Neuronal stem cell (in vitro differentiated cells): Measurements from ENCODE around the gene C3orf18.

ENCODE experiments used
- DNase-seq: peaks from one replicate; pipeline ENCODE4 v3.0.0-alpha.2; 2013; ENCODE audit warnings: low spot score
- H2AFZ ChIP-seq: one replicate; pipeline ENCODE4 v1.6.1; 2013; ENCODE audit warnings: mild to moderate bottlenecking, low read length, inconsistent platforms
- H2AK5ac ChIP-seq: 2 replicates; pipeline ENCODE4 v1.6.1; 2013; ENCODE audit warnings: low read depth, mild to moderate bottlenecking, inconsistent platforms, low read length, moderate library complexity, mixed read lengths
- H2BK120ac ChIP-seq: 2 replicates; pipeline ENCODE4 v1.6.1; 2013; ENCODE audit warnings: low read depth, mild to moderate bottlenecking, inconsistent platforms, low read length, moderate library complexity, mixed read lengths
- H2BK12ac ChIP-seq: one replicate; pipeline ENCODE4 v1.6.1; 2013; ENCODE audit warnings: low read length, inconsistent platforms
- H2BK15ac ChIP-seq: 2 replicates; pipeline ENCODE4 v1.6.1; 2013; ENCODE audit warnings: mild to moderate bottlenecking, low read length, inconsistent platforms, mixed read lengths
- H2BK5ac ChIP-seq: one replicate; pipeline ENCODE4 v1.6.1; 2013; ENCODE audit warnings: inconsistent platforms, mild to moderate bottlenecking, low read length, moderate library complexity
- H3K14ac ChIP-seq: one replicate; pipeline ENCODE4 v1.6.1; 2013; ENCODE audit warnings: low read length, inconsistent platforms
- H3K18ac ChIP-seq: 2 replicates; pipeline ENCODE4 v1.6.1; 2013; ENCODE audit warnings: low read length, inconsistent platforms
- H3K23ac ChIP-seq: 2 replicates; pipeline ENCODE4 v1.6.1; 2013; ENCODE audit warnings: low read depth, mild to moderate bottlenecking, mixed read lengths, low read length, inconsistent platforms; ENCODE audit not compliant: poor library complexity
- H3K27ac ChIP-seq: replicated peaks from 3 replicates; pipeline ENCODE4 v1.5.1; 2013; ENCODE audit warnings: low read length, inconsistent platforms
- H3K27me3 ChIP-seq, 3 experiments: 2 replicates each; pipeline ENCODE4 v1.6.1; 2013; ENCODE audit warnings: low read length in 3 of 3, mild to moderate bottlenecking in 2 of 3, inconsistent platforms in 1 of 3, low read depth in 1 of 3, mixed read lengths in 1 of 3, moderate library complexity in 1 of 3; ENCODE audit not compliant: control insufficient read depth in 3 of 3, insufficient read depth in 3 of 3
- H3K36me3 ChIP-seq, 2 donors: replicated peaks in 1 of 2; 2 replicates each; pipeline ENCODE4 v1.6.1; 2013; ENCODE audit warnings: low read length in 2 of 2; ENCODE audit not compliant: control insufficient read depth in 2 of 2, insufficient read depth in 2 of 2
- H3K4ac ChIP-seq: 2 replicates; pipeline ENCODE4 v1.6.1; 2013; ENCODE audit warnings: inconsistent platforms, mild to moderate bottlenecking, low read length, moderate library complexity
- H3K4me1 ChIP-seq, 2 donors: 1 replicate in 1 of 2; 2 replicates in 1 of 2; pipeline ENCODE4 v1.6.1; 2013; ENCODE audit warnings: low read length in 2 of 2, low read depth in 1 of 2; ENCODE audit not compliant: control insufficient read depth in 2 of 2, insufficient read depth in 1 of 2
- H3K4me2 ChIP-seq: one replicate; pipeline ENCODE4 v1.6.1; 2013; ENCODE audit warnings: mild to moderate bottlenecking, low read length, inconsistent platforms; ENCODE audit not compliant: insufficient read depth, poor library complexity, severe bottlenecking
- H3K4me3 ChIP-seq, 2 donors: 2 replicates each; pipeline ENCODE4 v1.5.1; 2013; ENCODE audit warnings: low read length in 2 of 2, mild to moderate bottlenecking in 2 of 2, inconsistent platforms in 1 of 2, moderate library complexity in 1 of 2
- H3K79me1 ChIP-seq: one replicate; pipeline ENCODE4 v1.6.1; 2013; ENCODE audit warnings: low read depth, mild to moderate bottlenecking, inconsistent platforms, low read length, moderate library complexity
- H3K9ac ChIP-seq: one replicate; pipeline ENCODE4 v1.6.1; 2013; ENCODE audit warnings: mild to moderate bottlenecking, low read depth, low read length, inconsistent platforms; ENCODE audit not compliant: poor library complexity
- H3K9me3 ChIP-seq, 2 donors: replicated peaks in 1 of 2; 2 replicates each; pipeline versions ENCODE3 to v1.6.1; 2013; ENCODE audit warnings: low read length in 2 of 2, mild to moderate bottlenecking in 2 of 2, inconsistent platforms in 1 of 2, low read depth in 1 of 2, mixed read lengths in 1 of 2, moderate library complexity in 1 of 2; ENCODE audit not compliant: control insufficient read depth in 2 of 2, insufficient read depth in 1 of 2
- H4K8ac ChIP-seq: one replicate; pipeline ENCODE4 v1.6.1; 2013; ENCODE audit warnings: low read depth, mild to moderate bottlenecking, inconsistent platforms, low read length, moderate library complexity
- H4K91ac ChIP-seq: one replicate; pipeline ENCODE4 v1.6.1; 2013; ENCODE audit warnings: low read length, low read depth, mild to moderate bottlenecking, inconsistent platforms; ENCODE audit not compliant: poor library complexity
- whole genome bisulfite sequencing, 2 donors: extraction: QIAGEN DNeasy Blood & Tissue Kit; methylation state at CpG; one replicate each; pipeline ENCODE4 v1.1.7; 2013; ENCODE audit warnings: missing lambda C conversion rate in 2 of 2, mixed read lengths in 1 of 2; ENCODE audit not compliant: insufficient read length in 2 of 2, insufficient replicate concordance in 1 of 2; ENCODE audit errors: extremely low coverage in 2 of 2; 5-methylcytosine and 5-hydroxymethylcytosine counted together

C3orf18 gene

GRCh38 chr3:50604628-50605588 is 37.4 kb upstream of the C3orf18 start:
- Histone ChIP-seq H3K27ac (no peak overlapping the region), H3K4me2 (no peak overlapping the region), H3K4me3 (no peak overlapping the region), H3K79me1 (peaks cover under 1% of the 10 kb centered on the region), H3K9ac (peak overlapping the region; percentile 50), H2BK12ac (no peak overlapping the region), H4K8ac (no peak overlapping the region), H2BK120ac (no peak overlapping the region), H2BK5ac (no peak overlapping the region), H3K4me1 (peaks cover 8 to 15% of the 10 kb centered on the region in 2 donors), H3K36me3 (peaks cover 2 to 46% of the 10 kb centered on the region in 2 donors), H2AFZ (no peak overlapping the region), H2BK15ac (no peak overlapping the region), H3K14ac (no peak overlapping the region), H3K18ac (no peak overlapping the region), H3K4ac (no peak overlapping the region), H3K9me3 (no peaks in the 10 kb centered on the region), H3K23ac (peak overlapping the region; percentile 23), H3K27me3 (no peaks in the 10 kb centered on the region), H4K91ac (no peak overlapping the region), H2AK5ac (no peak overlapping the region)
- no peak for DNase-seq
- no CpG with 5 or more reads among the region's 14 CpGs for WGBS, 2 donors

DNA sequence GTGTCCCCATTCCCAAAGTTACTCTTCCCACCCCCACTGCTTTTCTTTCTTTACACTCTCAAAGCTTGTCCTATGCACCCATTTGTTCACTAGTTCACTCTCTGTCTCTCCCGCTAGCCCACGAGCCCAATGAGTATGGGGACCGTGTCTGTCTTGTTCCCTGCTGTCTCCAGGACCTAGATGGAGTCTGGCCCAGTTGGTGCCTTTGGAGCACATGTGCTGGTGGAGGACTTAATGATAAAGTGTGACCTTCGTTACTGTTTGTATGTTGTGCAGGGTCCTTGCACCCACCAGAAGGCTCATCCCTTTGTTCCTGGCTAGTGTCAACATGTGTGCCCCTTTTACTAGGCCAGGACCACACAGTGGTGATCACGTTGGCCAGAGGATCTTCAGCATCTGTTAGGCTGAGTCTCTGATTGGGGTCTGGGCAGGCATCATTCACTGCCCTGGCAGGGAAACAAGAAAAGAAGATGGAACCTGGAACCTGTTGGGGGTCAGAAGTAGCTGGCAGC is 36.6 kb upstream of the C3orf18 start:
- Histone ChIP-seq H3K4me2 (no peak overlapping the region), H2BK12ac (no peak overlapping the region), H3K18ac (no peak overlapping the region), H3K79me1 (peaks cover 2% of the 10 kb centered on the region), H4K8ac (no peak overlapping the region), H3K27ac (no peak overlapping the region), H3K36me3 (peaks cover 2 to 41% of the 10 kb centered on the region in 2 donors), H3K9me3 (no peaks in the 10 kb centered on the region), H3K4me1 (peaks cover 8 to 15% of the 10 kb centered on the region in 2 donors), H3K14ac (no peak overlapping the region), H2BK120ac (no peak overlapping the region), H2BK15ac (peak overlapping the region; percentile 55), H2AK5ac (peak overlapping the region; percentile 49), H4K91ac (no peak overlapping the region), H2BK5ac (no peak overlapping the region), H3K23ac (peak overlapping the region; percentile 26), H3K4ac (no peak overlapping the region), H3K27me3 (no peaks in the 10 kb centered on the region), H3K9ac (no peak overlapping the region), H2AFZ (no peak overlapping the region), H3K4me3 (no peak overlapping the region)
- DNase-seq = no peak
- WGBS, 2 donors = no CpG with 5 or more reads among the region's 5 CpGs

DNA sequence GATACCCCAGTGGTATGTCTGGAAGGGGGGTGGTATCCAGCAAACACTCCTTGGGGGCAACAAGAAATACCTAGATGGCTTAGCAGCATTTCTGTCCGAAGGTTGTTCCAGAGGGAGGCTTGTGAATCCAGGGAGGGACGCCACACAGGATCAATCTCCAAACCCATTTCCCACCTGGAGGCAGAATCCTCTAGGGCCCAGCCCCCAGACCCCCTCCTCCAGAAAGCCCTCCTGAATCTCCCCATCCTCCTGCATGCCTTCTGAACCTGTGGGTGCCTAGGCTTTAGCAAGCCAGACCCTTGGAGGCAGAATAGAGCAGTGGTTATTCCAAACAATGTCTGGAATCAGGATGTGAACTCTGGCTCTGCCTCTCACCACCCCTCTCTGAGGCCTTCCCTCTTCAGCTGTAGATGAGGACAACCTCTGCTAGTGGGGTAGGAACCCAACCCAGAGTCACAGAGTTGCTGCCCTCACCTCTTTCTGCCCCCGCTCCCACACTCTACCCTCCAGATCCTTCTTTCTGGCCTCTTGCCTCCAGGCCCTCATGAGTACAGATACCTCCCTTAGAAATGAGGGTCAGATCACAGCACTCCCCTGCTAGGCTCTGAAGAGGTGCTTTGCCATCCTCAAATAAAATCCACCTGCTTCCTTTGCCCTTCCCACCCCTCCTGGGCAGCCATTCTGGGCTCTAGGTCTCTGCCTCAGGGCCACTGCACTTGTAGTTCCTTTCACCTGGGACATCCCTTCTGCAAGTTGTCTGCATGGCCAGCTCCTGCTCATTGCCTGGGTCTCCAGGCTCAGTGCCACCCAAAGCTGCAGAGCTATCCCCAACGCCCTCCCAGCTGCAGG is 35.9 kb upstream of the C3orf18 start:
- H2AK5ac ChIP-seq = no peak overlapping the region
- no peak overlapping the region for H3K9ac ChIP-seq
- H3K4me2 ChIP-seq = no peak overlapping the region
- no peak overlapping the region for H3K18ac ChIP-seq
- no peak overlapping the region for H3K4me3 ChIP-seq
- H2BK120ac ChIP-seq = no peak overlapping the region
- H2BK5ac ChIP-seq = no peak overlapping the region
- H3K4me1 ChIP-seq = peaks cover 8 to 15% of the 10 kb centered on the region in 2 donors
- H3K79me1 ChIP-seq = peaks cover 2% of the 10 kb centered on the region
- H3K23ac ChIP-seq = peak overlapping the region; percentile 26
- no peak for DNase-seq
- H4K91ac ChIP-seq = no peak overlapping the region
- no peak overlapping the region for H3K4ac ChIP-seq
- no peak overlapping the region for H2AFZ ChIP-seq
- H4K8ac ChIP-seq = no peak overlapping the region
- H2BK12ac ChIP-seq = no peak overlapping the region
- H2BK15ac ChIP-seq = no peak overlapping the region
- H3K27ac ChIP-seq = no peak overlapping the region
- no CpG with 5 or more reads among the region's 4 CpGs for WGBS, 2 donors
- no peaks in the 10 kb centered on the region for H3K9me3 ChIP-seq
- no peaks in the 10 kb centered on the region for H3K27me3 ChIP-seq
- H3K14ac ChIP-seq = no peak overlapping the region
- H3K36me3 ChIP-seq = peaks cover 2 to 36% of the 10 kb centered on the region in 2 donors
